NCI-H128 (cell line): ENCODE measurements around the gene PSMB1.

Experiments used
- DNase-seq: peaks from one replicate; lab custom pipeline; 2025; ENCODE audit not compliant: unreplicated experiment; lab: John Stamatoyannopoulos, UW

The PSMB1 gene

DNA sequence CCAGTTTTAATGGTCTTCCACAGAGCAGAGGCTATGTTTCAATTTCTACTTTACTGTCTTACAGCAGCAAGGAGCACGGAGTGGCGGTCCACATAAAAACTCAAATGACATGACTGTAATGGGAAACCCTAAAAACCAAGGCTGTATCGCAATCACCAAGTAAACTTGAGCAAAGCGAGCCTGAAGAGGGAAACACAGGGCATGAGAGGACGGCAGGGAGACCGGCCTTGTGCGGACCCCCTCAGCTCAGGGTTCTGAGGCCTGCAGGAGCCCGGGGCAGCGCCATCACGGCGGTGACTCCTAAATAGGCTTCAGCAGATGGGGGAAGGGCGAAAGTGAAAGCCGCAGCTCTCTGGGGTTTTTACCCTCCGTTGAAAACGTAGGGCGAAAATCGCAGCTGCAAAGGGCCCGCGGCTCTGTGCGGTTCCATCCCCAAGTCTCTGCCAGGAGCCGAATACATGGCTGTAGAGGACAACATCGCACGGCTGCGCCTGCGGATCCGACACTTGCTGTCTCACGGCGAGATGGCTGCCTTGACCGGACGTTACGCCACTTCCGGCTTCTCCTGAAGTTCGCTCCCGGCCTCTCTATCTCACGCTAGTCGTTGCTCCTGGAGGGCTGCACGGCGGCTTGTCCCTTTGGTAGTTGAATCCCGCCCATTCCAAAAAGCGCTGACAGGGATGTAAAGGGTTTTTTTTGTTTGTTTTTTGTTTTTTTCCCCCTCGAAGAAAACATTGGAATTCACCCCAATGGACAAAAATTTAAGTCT, at the start of gene PSMB1:
PSMB1 (minus strand) TSS at position 543 of the 769 bp plus-strand sequence; CDS start at position 478, 65 bp downstream.
- peak; percentile 68 for DNase-seq

DNA sequence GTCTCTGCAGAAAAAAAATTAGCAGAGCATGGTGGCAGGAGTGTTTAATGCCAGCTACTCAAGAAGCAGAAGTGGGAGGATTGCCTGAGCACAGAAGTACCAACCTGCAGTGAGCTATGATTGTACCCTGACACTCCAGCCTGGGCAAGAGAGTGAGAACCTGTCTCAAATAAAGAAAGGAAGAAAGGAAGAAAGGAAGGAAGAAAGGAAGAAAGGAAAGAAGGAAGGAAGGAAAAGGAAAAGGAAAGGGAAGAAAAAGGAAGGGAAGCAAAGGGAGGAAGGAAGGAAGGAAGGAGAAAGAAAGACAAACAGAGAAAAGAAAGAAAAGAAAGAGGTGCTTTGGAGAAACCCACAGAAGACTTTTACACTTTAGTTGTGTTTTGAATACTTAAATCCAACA, 44.2 kb upstream of the PSMB1 start:
- DNase-seq, result no peak

DNA sequence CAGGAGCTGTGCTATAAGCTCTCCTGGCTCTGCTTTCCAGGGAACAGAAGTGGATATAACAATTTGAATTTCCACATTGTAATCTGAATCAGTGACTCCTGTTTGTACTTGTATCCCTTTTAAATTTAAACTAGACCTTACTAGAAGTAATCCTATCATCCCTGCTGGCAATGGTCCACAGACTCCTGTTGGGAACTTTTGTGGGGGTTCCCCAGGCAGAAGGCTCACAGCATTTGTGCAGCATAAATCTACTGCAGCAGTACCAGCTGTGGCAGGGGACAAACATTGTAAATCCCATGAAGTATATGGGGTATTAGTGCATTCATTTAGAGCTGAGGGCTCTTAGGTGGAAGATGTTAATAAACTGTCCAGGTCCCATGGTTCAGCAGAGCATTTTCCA, 43.3 kb upstream of the PSMB1 start:
- DNase-seq, result no peak

DNA sequence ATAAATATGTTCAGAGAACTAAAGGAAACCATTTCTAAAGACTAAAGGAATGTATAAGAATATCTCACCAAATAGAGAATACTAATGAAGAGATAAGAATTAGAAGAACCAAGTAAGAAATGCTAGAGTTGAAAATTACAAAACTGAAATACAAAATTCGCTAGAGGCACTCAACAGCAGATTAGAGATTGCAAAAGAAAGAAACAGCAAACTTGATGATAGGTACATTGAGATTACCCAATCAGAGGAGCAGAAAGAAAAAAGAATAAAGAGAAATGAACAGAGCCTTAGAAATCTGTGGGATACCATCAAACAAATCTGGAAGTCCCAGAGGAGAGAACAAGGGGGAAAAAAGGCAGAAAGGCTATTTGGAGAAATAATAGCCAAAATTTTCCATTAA, 37.6 kb upstream of the PSMB1 start:
- DNase-seq, result no peak

DNA sequence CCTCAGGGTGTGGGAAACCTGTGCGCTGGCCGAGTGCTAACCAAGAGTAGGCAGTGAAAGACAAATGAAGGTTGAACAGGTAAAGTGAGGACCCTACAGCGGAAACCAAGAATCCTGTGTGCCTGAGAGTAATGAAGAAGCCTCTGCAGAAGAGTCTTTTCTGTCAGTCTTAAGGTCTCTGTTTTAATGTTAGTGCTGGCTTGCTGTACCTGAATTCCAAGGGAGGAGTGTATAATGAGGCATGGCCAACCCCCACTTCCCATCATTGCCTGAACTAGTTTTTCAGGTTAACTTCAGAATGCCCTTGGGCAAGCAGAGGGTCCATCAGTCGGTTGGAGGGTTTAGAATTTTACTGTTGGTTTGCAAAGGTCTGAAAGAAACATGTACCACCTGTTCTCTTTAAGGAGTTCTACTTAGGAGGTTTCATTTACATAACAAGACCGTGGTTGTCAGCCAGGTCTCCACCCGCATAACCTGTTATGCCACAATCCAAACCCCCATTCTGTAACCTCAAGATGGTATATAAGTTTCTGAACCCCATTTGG, 31.9 kb upstream of the PSMB1 start:
- no peak for DNase-seq

DNA sequence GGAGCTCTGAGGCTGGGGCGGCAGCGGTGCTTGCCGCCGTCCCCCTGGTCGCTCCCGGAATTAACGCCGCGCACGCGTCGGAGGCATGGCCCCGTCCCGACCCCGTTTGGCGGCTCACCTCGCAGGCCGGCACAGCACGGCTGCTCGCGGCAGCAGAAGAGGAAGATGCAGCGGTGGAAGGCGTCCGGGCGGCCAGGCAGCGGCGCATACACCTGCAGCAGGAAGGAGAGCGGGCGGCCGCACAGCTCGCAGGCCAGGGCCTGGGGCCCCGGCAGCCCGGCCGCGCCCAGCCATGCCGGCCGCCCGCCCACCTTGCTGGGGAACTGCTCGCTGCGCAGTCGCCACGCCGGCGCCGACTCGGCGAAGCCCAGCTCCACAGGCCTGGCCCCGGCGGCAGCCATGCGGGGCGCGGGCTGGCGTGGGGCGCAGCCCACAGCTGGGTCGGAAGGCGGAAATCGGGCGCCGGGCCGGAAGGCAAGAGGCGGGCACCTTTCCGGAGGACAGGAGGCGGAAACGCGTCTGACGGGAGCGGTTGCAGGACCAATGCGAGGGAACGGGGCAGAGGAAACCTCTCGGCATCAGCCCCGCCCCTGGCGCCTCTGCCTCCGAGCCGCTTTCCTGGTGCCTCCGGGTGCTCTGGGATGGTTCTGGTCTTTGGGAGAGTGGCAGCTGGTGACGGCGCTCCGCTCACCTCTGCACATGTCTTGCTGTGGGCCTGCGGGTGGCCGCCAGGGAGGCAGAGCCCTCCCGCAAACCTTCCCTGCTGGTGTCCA, 31.3 kb upstream of the PSMB1 start, which contains the start of gene PDCD2:
PDCD2 (minus strand) TSS at position 457 of the 773 bp plus-strand sequence; CDS start at position 401, 56 bp downstream.
- peak; percentile 79 for DNase-seq

DNA sequence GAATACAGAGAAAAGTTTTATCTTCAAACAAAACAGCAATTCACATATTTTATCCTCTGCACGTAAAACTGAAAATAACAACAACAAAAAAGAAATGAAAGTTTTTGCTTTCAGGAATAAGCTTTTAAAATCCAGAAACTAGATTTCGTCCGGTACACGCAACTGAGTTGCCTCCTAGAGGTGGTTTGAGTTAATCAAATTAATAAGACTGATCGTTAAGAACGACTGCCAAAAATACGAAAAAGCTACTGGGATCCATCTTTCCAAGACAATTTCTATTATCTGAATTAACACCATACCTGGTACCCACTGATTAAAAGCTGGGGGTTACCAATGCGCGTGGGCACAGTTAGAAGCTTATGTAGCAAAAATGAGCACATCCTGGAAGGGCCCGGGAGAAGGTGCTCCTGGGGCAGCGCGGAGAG, 30.7 kb upstream of the PSMB1 start:
- DNase-seq, result no peak

DNA sequence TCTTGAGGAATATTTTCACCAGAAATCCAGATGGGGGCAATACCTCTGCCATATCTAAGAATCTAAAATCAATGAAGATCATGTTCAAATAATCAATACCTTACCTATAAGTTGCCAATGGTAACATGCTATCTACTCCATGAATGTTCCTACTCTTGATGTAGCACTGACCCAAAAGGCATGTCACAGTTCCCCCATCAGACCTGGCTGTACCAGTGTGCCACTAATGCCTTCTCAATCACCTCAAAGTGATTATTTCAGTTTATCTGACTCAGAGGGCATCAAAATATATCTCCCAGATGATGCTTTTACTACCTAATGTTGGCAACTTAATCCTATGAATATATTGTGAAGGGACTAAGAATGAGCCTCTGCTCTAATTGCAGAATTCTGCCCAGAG, 25.8 kb upstream of the PSMB1 start:
- no peak for DNase-seq

DNA sequence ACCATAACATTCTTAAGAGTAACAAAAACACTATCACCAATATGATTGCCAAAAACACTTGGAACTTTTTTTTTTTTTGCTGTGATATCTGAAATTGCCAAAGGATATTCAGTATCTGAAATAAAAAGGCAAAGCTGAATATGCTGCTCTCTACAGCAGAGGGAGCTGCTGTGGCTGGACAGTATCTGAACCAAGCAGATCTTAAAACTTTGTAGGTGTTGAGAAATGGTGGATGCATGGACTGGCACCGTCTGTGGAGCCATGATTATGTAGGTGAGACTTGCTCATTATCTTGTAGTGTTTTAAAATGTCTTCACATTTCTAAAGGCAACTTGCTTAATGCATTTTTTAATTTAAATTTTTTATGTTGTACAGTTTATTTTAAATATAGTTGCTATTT, 22.1 kb upstream of the PSMB1 start:
- no peak for DNase-seq

DNA sequence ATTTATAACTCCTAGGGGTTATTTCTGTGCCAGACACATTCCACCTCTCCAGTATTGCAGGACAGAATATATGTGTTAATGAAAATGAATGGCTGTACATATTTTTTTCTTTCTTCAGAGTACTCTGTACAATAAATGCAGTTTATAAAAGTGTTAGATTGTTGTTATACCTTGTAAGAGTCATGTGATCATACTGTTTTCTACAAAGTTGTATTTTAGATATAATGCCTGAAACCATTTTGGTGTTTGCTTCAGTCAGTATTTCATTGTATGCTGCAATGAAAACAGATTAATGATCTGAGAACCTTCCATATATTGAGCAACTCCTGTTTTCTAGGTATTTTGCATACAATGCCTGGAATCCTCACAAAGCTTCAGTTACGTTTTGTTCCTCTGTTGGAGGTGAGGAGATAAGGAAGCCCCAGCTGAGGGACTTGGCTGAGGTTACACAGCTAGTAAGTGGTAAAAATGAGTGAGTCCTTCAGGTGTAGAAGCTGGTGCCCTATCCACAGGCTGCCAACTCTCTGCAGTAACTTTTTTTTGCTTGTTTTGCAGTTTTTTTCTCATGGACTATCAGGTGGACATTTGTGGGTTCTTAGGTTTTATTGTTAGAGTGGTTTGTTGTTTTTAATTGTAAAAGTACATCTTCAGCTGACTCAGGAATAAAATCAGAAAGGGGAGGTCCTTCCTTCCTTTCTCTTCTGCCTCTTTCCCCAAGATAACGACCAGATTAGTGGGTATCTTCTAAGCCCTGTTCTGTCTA, 19.8 kb upstream of the PSMB1 start:
- DNase-seq, result no peak

DNA sequence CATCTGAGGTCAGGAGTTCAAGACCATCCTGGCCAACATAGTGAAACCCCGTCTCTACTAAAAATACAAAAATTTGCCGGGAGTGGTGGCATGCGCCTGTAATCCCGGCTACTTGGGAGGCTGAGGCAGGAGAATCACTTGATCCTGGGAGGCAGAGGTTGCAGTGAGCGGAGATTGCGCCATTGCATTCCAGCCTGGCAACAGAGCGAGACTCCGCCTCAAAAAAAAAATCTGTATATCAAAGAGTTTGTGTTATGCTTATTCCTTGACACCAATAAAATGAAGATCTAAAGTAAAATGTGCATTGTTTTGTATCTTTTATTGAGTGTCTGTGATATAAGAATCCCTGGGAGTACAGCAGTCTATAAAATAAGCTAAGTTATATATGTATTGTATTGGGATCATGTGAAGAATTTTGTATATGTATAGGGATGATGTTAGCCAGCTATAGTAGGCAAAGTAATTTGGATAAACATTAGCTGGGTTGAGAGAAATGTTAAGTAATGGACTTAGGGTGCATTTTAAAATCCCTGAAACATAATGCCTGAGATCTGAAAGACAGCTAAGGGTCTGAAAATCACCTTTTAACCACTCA, 11.9 kb upstream of the PSMB1 start:
- no peak for DNase-seq

DNA sequence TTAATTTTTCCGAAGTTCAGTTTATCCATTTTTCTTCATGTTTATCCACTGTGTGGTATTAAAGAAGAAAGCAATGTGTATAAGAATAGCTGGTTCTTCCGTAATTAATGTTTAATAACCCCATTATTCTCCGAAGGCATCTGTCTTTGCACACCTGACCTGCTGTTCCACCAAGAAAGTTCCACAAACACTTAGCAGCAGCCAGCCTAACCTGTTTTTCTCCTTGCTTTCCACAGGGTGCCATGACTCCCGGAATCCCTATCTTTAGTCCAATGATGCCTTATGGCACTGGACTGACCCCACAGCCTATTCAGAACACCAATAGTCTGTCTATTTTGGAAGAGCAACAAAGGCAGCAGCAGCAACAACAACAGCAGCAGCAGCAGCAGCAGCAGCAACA, 8.4 kb upstream of the PSMB1 start:
- no peak for DNase-seq

DNA sequence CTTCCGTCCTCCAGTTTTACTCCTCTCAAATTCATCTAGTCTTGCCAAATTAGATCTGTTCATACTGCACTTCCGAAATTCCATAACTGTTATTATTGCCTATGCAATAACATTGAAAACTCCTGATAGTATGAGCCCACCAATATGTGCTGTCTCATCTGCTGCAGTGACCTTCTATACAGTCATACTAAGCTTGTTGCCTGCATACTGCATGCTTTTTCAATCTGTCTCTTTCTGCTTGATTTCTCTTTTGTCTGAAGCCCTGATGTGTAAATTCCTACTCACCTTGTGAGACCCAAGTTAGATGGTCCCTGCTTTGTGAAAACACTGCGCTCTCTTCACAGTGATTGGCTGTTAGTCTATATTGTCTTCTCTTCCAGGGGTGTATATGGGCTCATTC, 2.2 kb upstream of the PSMB1 start:
- DNase-seq, result no peak

DNA sequence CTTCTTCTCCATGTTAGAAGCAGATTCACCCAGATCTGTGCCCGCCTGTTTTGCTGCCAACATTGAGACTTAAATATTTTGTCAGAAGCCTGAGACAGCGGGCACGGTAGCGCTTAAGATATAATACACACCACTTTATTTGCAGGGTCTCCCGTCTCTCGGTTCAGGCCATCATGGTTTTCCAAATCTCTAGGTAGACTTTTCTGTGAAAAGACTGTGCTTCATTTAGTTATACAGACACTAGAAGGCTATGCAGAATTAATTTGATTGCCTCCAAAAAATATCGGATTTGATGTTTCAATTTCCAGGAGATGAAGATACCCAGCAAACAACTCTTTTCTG, 1.7 kb upstream of the PSMB1 start:
- DNase-seq, result no peak

DNA sequence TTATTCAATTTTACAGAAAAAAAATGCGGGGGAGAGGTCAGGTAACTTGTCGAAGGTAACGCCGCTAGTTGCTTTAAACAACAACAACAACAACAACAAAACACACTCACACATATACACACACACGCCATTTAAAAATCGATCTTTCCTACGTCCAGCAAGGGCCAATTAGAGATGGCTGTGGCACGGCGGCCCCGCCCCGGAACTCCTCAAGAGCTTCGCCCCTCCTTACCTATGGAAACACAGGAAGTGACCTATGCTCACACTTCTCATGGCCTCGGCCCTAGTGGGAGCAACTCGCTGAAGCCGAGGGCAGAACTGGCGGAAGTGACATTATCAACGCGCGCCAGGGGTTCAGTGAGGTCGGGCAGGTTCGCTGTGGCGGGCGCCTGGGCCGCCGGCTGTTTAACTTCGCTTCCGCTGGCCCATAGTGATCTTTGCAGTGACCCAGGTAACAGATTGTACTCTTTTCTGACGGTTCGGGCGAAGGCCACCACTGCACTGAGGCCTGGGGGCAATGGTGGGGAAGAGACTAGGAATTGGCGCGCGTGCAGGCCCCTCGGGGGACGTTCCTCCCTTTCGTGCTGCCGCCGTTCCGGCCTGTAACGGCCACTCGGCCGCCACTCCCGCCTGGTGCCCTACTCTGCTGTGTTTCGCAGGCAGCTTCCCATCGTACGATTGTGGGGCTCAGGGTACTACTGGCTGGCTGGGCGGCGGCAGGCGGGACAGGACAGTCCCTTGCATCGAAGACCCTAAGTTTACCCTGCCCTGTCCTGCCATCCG, 1.1 kb upstream of the PSMB1 start, which contains the start of gene TBP:
TBP (plus strand) TSS at position 357 of the 783 bp plus-strand sequence. CDS start 2,661 bp downstream, outside the sequence.
- DNase-seq, result peak; percentile 95

DNA sequence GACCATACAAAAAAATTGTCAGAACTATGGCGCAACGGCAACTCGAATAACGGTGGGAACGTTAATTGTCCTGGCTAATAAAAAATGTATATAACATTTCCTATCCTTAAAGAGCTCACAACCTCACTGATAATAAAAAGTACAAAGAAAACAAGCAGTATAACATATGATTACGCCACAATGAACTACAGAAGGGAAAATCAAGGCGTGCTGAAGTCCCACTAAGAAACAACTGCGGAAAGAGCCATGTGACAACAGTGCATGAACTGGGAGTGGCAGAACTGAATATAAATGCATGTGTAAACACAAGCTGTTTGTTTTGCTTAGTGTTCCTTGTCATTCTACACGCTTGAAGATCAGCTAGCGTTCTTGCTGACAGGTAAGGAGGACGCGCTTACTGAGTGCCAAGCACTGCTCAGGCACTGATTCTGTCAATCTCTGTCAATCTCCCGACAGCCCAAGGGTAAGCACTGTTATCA, 466 bp upstream of the PSMB1 start:
- DNase-seq, result no peak

DNA sequence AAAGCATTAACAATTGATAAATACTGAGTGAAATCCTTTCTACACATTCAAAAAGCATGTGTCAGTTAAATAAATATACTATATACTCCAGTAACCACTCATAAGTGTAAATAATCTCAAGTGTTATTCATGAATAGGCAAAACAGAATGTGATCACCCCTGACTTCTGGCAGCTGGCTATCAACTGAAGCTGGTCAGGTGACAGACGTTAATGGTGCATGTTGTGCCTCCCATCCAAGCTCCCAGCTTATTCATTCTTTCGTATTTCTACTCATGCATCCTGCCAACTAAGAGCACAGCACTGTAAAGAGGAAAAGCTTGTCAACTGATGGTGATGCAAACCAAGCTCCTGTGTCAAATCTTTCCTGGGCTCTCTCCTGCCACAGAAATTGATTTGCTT, 7.7 kb downstream of the PSMB1 start:
- peak; percentile 59 for DNase-seq

DNA sequence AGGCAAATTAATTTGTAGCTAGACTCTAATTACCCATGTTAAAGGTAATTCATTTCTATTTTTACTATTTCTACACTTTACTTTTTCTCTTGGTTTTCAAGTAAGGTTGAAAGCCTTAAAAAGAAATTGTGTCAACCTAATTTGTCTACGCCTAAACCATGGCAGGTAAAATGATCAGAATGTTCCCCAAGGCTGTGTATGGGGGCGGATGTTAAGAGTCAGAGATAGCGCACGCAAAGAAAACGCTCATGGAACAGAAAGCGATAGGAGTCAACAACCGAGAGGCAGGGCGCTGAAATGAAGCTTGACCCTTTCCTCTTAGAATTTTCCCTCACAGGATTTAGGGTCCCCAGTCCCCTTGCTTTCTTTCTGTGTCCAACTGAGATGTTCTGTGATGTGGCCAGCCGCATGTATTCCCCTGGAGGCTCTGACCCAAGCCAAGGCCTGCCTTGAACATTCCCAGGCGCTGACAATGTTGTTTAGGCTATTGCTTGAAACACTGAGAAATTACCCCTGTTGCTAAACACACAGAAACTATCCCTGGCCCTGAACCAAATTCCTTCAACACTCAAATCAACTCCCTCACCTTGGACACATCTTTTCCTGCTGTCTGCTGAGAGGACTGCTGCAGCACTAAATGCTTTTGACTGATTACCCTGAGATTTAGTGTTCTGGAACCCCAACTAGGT, 10.9 kb downstream of the PSMB1 start:
- no peak for DNase-seq

DNA sequence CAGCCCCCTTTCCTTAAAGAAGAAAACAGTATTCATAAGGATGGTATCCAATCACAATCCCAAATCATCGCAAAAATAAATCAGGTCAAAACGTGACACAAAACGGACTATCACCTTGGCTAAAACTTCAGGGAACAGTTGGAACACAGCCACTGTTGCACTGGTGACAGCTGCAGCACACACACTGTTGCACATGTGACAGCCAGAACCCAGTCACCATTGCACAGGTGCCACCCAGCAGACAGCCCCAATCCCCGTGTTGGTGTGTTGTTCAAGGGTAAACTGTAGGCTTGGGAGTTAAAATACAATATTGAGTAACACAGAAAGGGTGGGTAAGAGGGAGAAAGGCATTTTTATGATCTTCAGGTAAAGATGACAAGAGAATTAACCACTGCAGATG, 15.8 kb downstream of the PSMB1 start:
- DNase-seq, result no peak
